Hepatocyte (in vitro differentiated cells): ENCODE data around the gene PTPRM.

ENCODE experiments used
- CTCF ChIP-seq: fragments of 200-600 bp; sonication (generic); IDR thresholded peaks from 2 replicates; pipeline ENCODE4 v1.5.1; 2016; ENCODE audit warnings: antibody characterized with exemption, mild to moderate bottlenecking; ENCODE audit not compliant: poor library complexity
- EZH2 ChIP-seq: fragments of 200-600 bp; sonication (generic); IDR thresholded peaks from 2 replicates; pipeline ENCODE4 v1.6.1; 2016; ENCODE audit warnings: antibody characterized with exemption, mild to moderate bottlenecking, borderline replicate concordance
- EZH2phosphoT487 ChIP-seq: fragments of 200-600 bp; sonication (generic); IDR thresholded peaks from one replicate; pipeline ENCODE4 v1.6.1; 2018; ENCODE audit warnings: antibody characterized with exemption, mild to moderate bottlenecking, low read depth, moderate library complexity; ENCODE audit not compliant: unreplicated experiment, severe bottlenecking

- TF ChIP-seq CTCF (no peak), EZH2 (no peak), EZH2phosphoT487 (no peak)
Measured at GRCh38 chr18:7817575-7818230, 250.6 kb downstream of the PTPRM start.
